NT2/D1 (cell line): ENCODE results near the gene GALNT9.

Experiments used
- YY1 ChIP-seq: IDR thresholded peaks from 2 replicates; pipeline ENCODE4 v1.6.1; 2011; ENCODE audit not compliant: insufficient read length, insufficient read depth
- ZNF274 ChIP-seq: IDR thresholded peaks from 2 replicates; pipeline ENCODE4 v1.6.1; 2011; ENCODE audit warnings: mild to moderate bottlenecking, low read depth, low read length

GRCh38 chr12:132194556-132194955, 134.8 kb downstream of the GALNT9 start:
- TF ChIP-seq ZNF274 (no peak), YY1 (no peak)
